Measurements from ENCODE around the gene LCN6.

DNA sequence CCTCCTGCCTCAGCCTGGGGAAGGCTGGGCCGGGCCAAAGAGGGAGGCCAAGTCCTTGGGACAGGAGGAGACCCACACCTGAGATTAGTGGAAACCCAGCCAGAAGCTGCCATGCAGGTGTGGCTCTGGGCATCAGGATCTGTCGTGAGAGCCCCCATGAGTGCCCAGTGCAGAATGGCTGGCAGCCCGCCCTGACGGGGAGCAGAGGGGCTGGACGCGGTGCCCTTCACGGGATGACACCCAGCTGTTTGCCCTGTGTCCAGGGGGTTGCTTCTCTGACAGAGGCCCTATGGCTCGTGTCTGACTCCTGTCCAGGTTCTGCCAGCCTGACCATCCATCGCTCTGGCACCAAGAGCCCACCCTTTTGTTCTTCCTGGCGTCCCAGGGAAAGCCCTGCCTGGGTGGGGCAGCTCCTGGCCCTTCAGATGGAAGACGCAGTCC lies 27.4 kb downstream of the LCN6 start:
- TF ChIP-seq ZNF655 (CRISPR knock-in tag; IDR thresholded peaks at IDR 0.05) (no peak), IRF2 (CRISPR knock-in tag; IDR thresholded peaks at IDR 0.05) (no peak), FOXK2 (conservative IDR thresholded peaks at IDR 0.05 in 1 of 2, IDR thresholded peaks at IDR 0.05 in 1 of 2; ENCODE audit: low read depth in 2 of 2) (no peak)

Data from K562 (cell line).